Astrocyte (in vitro differentiated cells and primary cell): ENCODE results near the gene TIPRL. TPM values are rescaled to one million over a fixed set of nuclear protein-coding genes. Genes with fewer than 3 reads are reported as not detected.

Experiments
- DNase-seq: peaks from one replicate; pipeline ENCODE4 v3.0.0-alpha.2; 2010; ENCODE audit warnings: low read depth
- FAIRE-seq: peaks from 2 replicates; lab custom pipeline; 2011; peaks lifted over from hg19 to GRCh38; lab: Jason Lieb, UNC
- H2AFZ ChIP-seq: 2 replicates; pipeline ENCODE4 v1.6.0; 2012; ENCODE audit warnings: low read depth, low read length, inconsistent platforms
- H3K27ac ChIP-seq: 2 replicates; pipeline ENCODE4 v1.5.1; 2011; ENCODE audit warnings: low read depth, low read length, inconsistent platforms
- H3K27me3 ChIP-seq: 2 replicates; pipeline ENCODE4 v1.6.0; 2011; ENCODE audit warnings: low read length, inconsistent platforms; ENCODE audit not compliant: insufficient read depth
- H3K36me3 ChIP-seq: 2 replicates; pipeline ENCODE4 v1.5.1; 2011; ENCODE audit warnings: low read length, inconsistent platforms; ENCODE audit not compliant: insufficient read depth
- H3K4me1 ChIP-seq: 2 replicates; pipeline ENCODE4 v1.5.1; 2011; ENCODE audit warnings: low read length, inconsistent platforms; ENCODE audit not compliant: insufficient read depth
- H3K4me2 ChIP-seq: 2 replicates; pipeline ENCODE4 v1.6.0; 2012; ENCODE audit warnings: low read length, inconsistent platforms
- H3K4me3 ChIP-seq: 2 replicates; pipeline ENCODE4 v1.5.1; 2011; ENCODE audit warnings: low read depth, mild to moderate bottlenecking, low read length, inconsistent platforms; ENCODE audit not compliant: insufficient read depth
- H3K79me2 ChIP-seq: 2 replicates; pipeline ENCODE4 v1.6.0; 2012; ENCODE audit warnings: mild to moderate bottlenecking, low read length, inconsistent platforms; ENCODE audit not compliant: insufficient read depth
- H3K9ac ChIP-seq: 2 replicates; pipeline ENCODE4 v1.6.0; 2012; ENCODE audit warnings: mild to moderate bottlenecking, low read length, inconsistent platforms
- H3K9me3 ChIP-seq: 2 replicates; pipeline ENCODE4 v1.5.1; 2012; ENCODE audit warnings: low read depth, mild to moderate bottlenecking, low read length, inconsistent platforms; ENCODE audit not compliant: insufficient read depth
- H4K20me1 ChIP-seq: 2 replicates; pipeline ENCODE4 v1.6.0; 2012; ENCODE audit warnings: low read length, inconsistent platforms; ENCODE audit not compliant: insufficient read depth
- H3K27ac Mint-ChIP-seq: one replicate; pipeline ENCODE4 v1.8.0; 2021; ENCODE audit warnings: mild to moderate bottlenecking, mixed read lengths; ENCODE audit not compliant: unreplicated experiment
- H3K27me3 Mint-ChIP-seq: one replicate; pipeline ENCODE4 v1.8.0; 2021; ENCODE audit warnings: low read depth, mixed read lengths; ENCODE audit not compliant: unreplicated experiment
- H3K36me3 Mint-ChIP-seq: one replicate; pipeline ENCODE4 v1.8.0; 2021; ENCODE audit warnings: low read depth, mixed read lengths; ENCODE audit not compliant: unreplicated experiment
- H3K4me1 Mint-ChIP-seq: one replicate; pipeline ENCODE4 v1.8.0; 2021; ENCODE audit warnings: low read depth, mixed read lengths; ENCODE audit not compliant: unreplicated experiment
- H3K4me3 Mint-ChIP-seq: one replicate; pipeline ENCODE4 v1.8.0; 2021; ENCODE audit warnings: mild to moderate bottlenecking, moderate library complexity, mixed read lengths; ENCODE audit not compliant: unreplicated experiment
- H3K9me3 Mint-ChIP-seq: one replicate; pipeline ENCODE4 v1.8.0; 2021; ENCODE audit warnings: mild to moderate bottlenecking, mixed read lengths; ENCODE audit not compliant: unreplicated experiment
- CTCF ChIP-seq: IDR thresholded peaks from 2 replicates; pipeline ENCODE4 v1.5.1; 2011; ENCODE audit warnings: low read depth, mild to moderate bottlenecking, inconsistent platforms, low read length, moderate library complexity; ENCODE audit not compliant: insufficient read depth
- EZH2 ChIP-seq: IDR thresholded peaks from 2 replicates; pipeline ENCODE4 v1.6.1; 2012; ENCODE audit warnings: mild to moderate bottlenecking, low read length, inconsistent platforms; ENCODE audit not compliant: insufficient read depth
- total RNA-seq: library from RNA; stranded (reverse); gene quantifications from 2 replicates; pipeline ENCODE4 v1.2.1, GENCODE V29; 2021

TIPRL gene
- total RNA-seq, 1 donor from 2014 or later: 37.4 TPM

GRCh38 chr1:168141871-168142385 is 36.8 kb upstream of the TIPRL start:
- Histone ChIP-seq H3K9me3 (no peaks in the 10 kb centered on the region), H3K4me3 (no peak overlapping the region), H3K27ac (no peak overlapping the region), H4K20me1 (no peaks in the 10 kb centered on the region), H3K27me3 (no peaks in the 10 kb centered on the region), H3K9ac (no peak overlapping the region), H3K4me1 (peaks cover 5% of the 10 kb centered on the region), H2AFZ (no peak overlapping the region), H3K36me3 (no peaks in the 10 kb centered on the region), H3K4me2 (no peak overlapping the region), H3K79me2 (no peaks in the 10 kb centered on the region)
- no peak for DNase-seq
- Mint-ChIP-seq H3K9me3 (no peaks in the 10 kb centered on the region), H3K36me3 (no peaks in the 10 kb centered on the region), H3K27ac (no peak overlapping the region), H3K4me1 (peaks cover 3% of the 10 kb centered on the region), H3K4me3 (no peak overlapping the region), H3K27me3 (no peaks in the 10 kb centered on the region)
- TF ChIP-seq EZH2 (no peak), CTCF (no peak)
- FAIRE-seq: no peak

GRCh38 chr1:168145184-168146159 is 33.3 kb upstream of the TIPRL start:
- FAIRE-seq: no peak
- peaks cover 3% of the 10 kb centered on the region for H3K4me1 Mint-ChIP-seq
- H3K4me3 Mint-ChIP-seq: no peak overlapping the region

More at GRCh38 chr1:168145184-168146159, 33.3 kb upstream of the TIPRL start:
- Histone ChIP-seq H2AFZ (peak overlapping the region; percentile 5), H4K20me1 (no peaks in the 10 kb centered on the region), H3K9me3 (no peaks in the 10 kb centered on the region), H3K79me2 (no peaks in the 10 kb centered on the region), H3K36me3 (no peaks in the 10 kb centered on the region), H3K4me1 (no peaks in the 10 kb centered on the region), H3K27ac (no peak overlapping the region), H3K9ac (no peak overlapping the region), H3K27me3 (no peaks in the 10 kb centered on the region), H3K4me2 (peak overlapping the region; percentile 35), H3K4me3 (no peak overlapping the region)
- peak; percentile 61 for DNase-seq
- peak; percentile 94 for TF ChIP-seq CTCF
- TF ChIP-seq EZH2: no peak
- Mint-ChIP-seq H3K27ac (peak overlapping the region; percentile 58), H3K27me3 (no peaks in the 10 kb centered on the region), H3K36me3 (no peaks in the 10 kb centered on the region), H3K9me3 (no peaks in the 10 kb centered on the region)
